ENCODE data around the gene RNF149. TPM values are rescaled to one million over a fixed set of nuclear protein-coding genes. Genes with fewer than 3 reads are reported as not detected.
A peak's percentile ranks its signal among the peaks of the same experiment; 100 is the strongest.

RNF149 gene
- total RNA-seq, 1 donor from 2014 or later = 27.4 TPM

- TF ChIP-seq CTCF (conservative IDR thresholded peaks at IDR 0.05) = no peak
- no peak overlapping the region for H3K27ac Mint-ChIP-seq (ENCODE audit: unreplicated experiment)
- no peak for DNase-seq (ENCODE audit: low read depth, low spot score)
- H3K4me3 Mint-ChIP-seq = peak overlapping the region; percentile 52
- H3K4me1 Mint-ChIP-seq = peaks cover 36% of the 10 kb centered on the region
- H3K9me3 Mint-ChIP-seq = no peaks in the 10 kb centered on the region
- H3K27me3 Mint-ChIP-seq (ENCODE audit: low read depth) = no peaks in the 10 kb centered on the region
- peaks cover 9% of the 10 kb centered on the region for H3K36me3 Mint-ChIP-seq (ENCODE audit: low read depth)
Observed at GRCh38 chr2:101305492-101306078, 2.9 kb downstream of the RNF149 start.

- Mint-ChIP-seq H3K36me3 (ENCODE audit: low read depth) (peaks cover 9% of the 10 kb centered on the region), H3K4me3 (peak overlapping the region; percentile 52), H3K9me3 (no peaks in the 10 kb centered on the region), H3K4me1 (peaks cover 36% of the 10 kb centered on the region), H3K27ac (ENCODE audit: unreplicated experiment) (no peak overlapping the region), H3K27me3 (ENCODE audit: low read depth) (no peaks in the 10 kb centered on the region)
- TF ChIP-seq CTCF (conservative IDR thresholded peaks at IDR 0.05) = no peak
- DNase-seq (ENCODE audit: low read depth, low spot score) = no peak
Observed at GRCh38 chr2:101305035-101305434, 3.5 kb downstream of the RNF149 start.

GRCh38 chr2:101303688-101304087 lies 4.8 kb downstream of the RNF149 start:
- H3K36me3 Mint-ChIP-seq (ENCODE audit: low read depth) = peaks cover 9% of the 10 kb centered on the region
- H3K4me1 Mint-ChIP-seq = peaks cover 32% of the 10 kb centered on the region
- no peak for DNase-seq (ENCODE audit: low read depth, low spot score)
- no peak for TF ChIP-seq CTCF (conservative IDR thresholded peaks at IDR 0.05)
- H3K27me3 Mint-ChIP-seq (ENCODE audit: low read depth) = no peaks in the 10 kb centered on the region
- no peak overlapping the region for H3K27ac Mint-ChIP-seq (ENCODE audit: unreplicated experiment)
- no peak overlapping the region for H3K4me3 Mint-ChIP-seq
- no peaks in the 10 kb centered on the region for H3K9me3 Mint-ChIP-seq

GRCh38 chr2:101302016-101302415 lies 6.5 kb downstream of the RNF149 start:
- no peak for TF ChIP-seq CTCF (conservative IDR thresholded peaks at IDR 0.05)

GRCh38 chr2:101300836-101301235 lies 7.7 kb downstream of the RNF149 start:
- H3K9me3 Mint-ChIP-seq = no peaks in the 10 kb centered on the region
- peaks cover 3% of the 10 kb centered on the region for H3K36me3 Mint-ChIP-seq (ENCODE audit: low read depth)
- TF ChIP-seq CTCF (conservative IDR thresholded peaks at IDR 0.05) = no peak
- no peak overlapping the region for H3K4me3 Mint-ChIP-seq
- no peak for DNase-seq (ENCODE audit: low read depth, low spot score)
- H3K4me1 Mint-ChIP-seq = peaks cover 11% of the 10 kb centered on the region
- H3K27ac Mint-ChIP-seq (ENCODE audit: unreplicated experiment) = no peak overlapping the region
- no peaks in the 10 kb centered on the region for H3K27me3 Mint-ChIP-seq (ENCODE audit: low read depth)

More at GRCh38 chr2:101302016-101302415, 6.5 kb downstream of the RNF149 start:
- no peak for DNase-seq (ENCODE audit: low read depth, low spot score)
- H3K27me3 Mint-ChIP-seq (ENCODE audit: low read depth) = no peaks in the 10 kb centered on the region
- H3K36me3 Mint-ChIP-seq (ENCODE audit: low read depth) = peaks cover 9% of the 10 kb centered on the region
- no peak overlapping the region for H3K4me3 Mint-ChIP-seq
- no peak overlapping the region for H3K27ac Mint-ChIP-seq (ENCODE audit: unreplicated experiment)
- H3K9me3 Mint-ChIP-seq = no peaks in the 10 kb centered on the region
- H3K4me1 Mint-ChIP-seq = peaks cover 23% of the 10 kb centered on the region
